Activated CD4-positive, alpha-beta T cell treated with anti-CD3 and anti-CD28 coated beads for 36 hours (primary cell): ENCODE data around the gene NPB. TPM values are rescaled to one million over a fixed set of nuclear protein-coding genes. Genes with fewer than 3 reads are reported as not detected.

Source experiments
- ATAC-seq: fragments of 200-7000 bp; cut with Tn5 transposase; one replicate; pipeline ENCODE4 v1.10.0; 2021; ENCODE audit warnings: mild to moderate bottlenecking, moderate library complexity
- CTCF ChIA-PET: fragments of 350-600 bp; sonication (Branson Sonifier 250); formaldehyde crosslinking; loops from one replicate; lab custom pipeline; 2021; ENCODE audit warnings: antibody characterized with exemption; lab: Charles Lee
- POLR2A ChIA-PET: fragments of 350-600 bp; sonication (Branson Sonifier 250); formaldehyde crosslinking; loops from one replicate; lab custom pipeline; 2021; ENCODE audit warnings: antibody characterized with exemption, inconsistent platforms; lab: Charles Lee
- DNase-seq: peaks from one replicate; pipeline ENCODE4 v3.0.0-alpha.2; 2020
- H3K27ac Mint-ChIP-seq: one replicate; pipeline ENCODE4 v1.8.0; 2021; ENCODE audit warnings: mixed read lengths
- H3K27me3 Mint-ChIP-seq: one replicate; pipeline ENCODE4 v1.8.0; 2021; ENCODE audit warnings: mixed read lengths
- H3K36me3 Mint-ChIP-seq: one replicate; pipeline ENCODE4 v1.8.0; 2021; ENCODE audit warnings: low read depth, mixed read lengths
- H3K4me1 Mint-ChIP-seq: one replicate; pipeline ENCODE4 v1.8.0; 2021; ENCODE audit warnings: mixed read lengths
- H3K4me3 Mint-ChIP-seq: one replicate; pipeline ENCODE4 v1.8.0; 2021; ENCODE audit warnings: mild to moderate bottlenecking, moderate library complexity, mixed read lengths
- H3K9me3 Mint-ChIP-seq: one replicate; pipeline ENCODE4 v1.8.0; 2021; ENCODE audit warnings: low read depth, mixed read lengths
- intact Hi-C, 2 experiments: fragments of 100-400 bp; cut with DNase I in 1 of 2; cut with micrococcal nuclease in 1 of 2; formaldehyde crosslinking; loops; one replicate each; pipeline versions ENCODE4 v1.14.2 to v1.15.1; 2022 to 2024; cut with DNase I, micrococcal nuclease
- total RNA-seq, 2 experiments: library from RNA; stranded (reverse); gene quantifications; one replicate each; pipeline ENCODE4 v1.2.3, GENCODE V29; 2021

Gene NPB
- total RNA-seq, 2 experiments from 2014 or later = 0.14 TPM; not detected in 1

DNA sequence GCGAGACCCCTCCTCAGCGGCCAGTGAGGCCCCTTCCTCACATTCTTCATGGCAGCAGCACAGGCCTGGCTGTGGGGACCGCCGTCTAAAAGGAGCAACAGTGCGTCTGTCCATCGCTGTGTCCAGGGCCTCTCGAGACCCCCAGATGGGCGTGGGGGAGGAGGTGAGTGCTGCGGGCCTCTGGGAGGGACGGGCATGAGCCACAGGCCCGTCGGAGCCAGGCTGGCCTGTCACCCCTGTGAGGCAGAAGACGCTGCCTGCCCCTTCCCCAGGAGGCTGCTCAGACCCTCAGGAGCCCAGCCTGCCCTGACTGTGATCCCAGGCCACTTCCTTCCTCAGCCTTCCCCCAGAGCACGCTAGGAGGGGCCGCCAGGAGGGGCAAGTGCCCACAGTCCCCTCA lies 37.2 kb downstream of the NPB start:
- ATAC-seq (no peak), DNase-seq (no peak)
- Mint-ChIP-seq H3K27me3 (peaks cover 5% of the 10 kb centered on the region), H3K27ac (no peak overlapping the region), H3K4me3 (no peak overlapping the region), H3K4me1 (peaks cover 10% of the 10 kb centered on the region), H3K36me3 (peaks cover 12% of the 10 kb centered on the region), H3K9me3 (no peaks in the 10 kb centered on the region)
- ChIA-PET POLR2A (interaction anchor here (1.0 kb wide), 1 partner anchor 9 kb away, joined by 3 read pairs; no protein-coding TSS in a partner anchor), CTCF (no interaction called here)
- intact Hi-C loops = loop anchor here in 1 of 2 experiments (5.0 kb wide), 1 partner anchor 107 kb away; the partner anchor contains the start of gene MCRIP1

DNA sequence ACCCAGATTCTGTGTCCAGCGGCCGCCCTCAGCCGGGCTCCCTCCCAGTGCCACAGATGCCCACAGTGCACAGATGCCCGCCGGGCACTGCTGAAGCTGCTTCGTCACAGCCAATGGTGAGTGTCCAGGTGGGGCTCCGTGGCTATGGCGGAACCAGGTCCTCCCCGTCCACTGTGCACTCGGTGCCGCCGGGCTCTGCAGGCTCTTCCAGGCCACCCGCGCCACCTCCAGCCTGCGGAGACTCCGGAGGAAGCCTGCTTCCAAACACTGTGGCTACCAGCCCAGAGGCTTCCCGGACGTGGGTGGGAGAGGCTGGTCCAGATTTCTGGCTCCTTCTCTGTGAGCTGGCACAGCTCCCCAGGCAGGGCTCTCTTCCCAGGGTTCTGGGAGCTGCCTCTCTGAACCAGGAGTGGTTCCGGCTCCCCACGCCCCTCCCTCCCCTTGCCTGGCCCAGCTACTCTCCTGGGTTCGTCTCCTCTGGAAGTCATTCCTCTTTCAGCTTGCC lies 37.9 kb downstream of the NPB start:
- no peak for ATAC-seq
- no peaks in the 10 kb centered on the region for H3K9me3 Mint-ChIP-seq
- H3K27me3 Mint-ChIP-seq = peaks cover 5% of the 10 kb centered on the region
- H3K4me3 Mint-ChIP-seq = no peak overlapping the region
- H3K36me3 Mint-ChIP-seq = peaks cover 10% of the 10 kb centered on the region
- no peak for DNase-seq
- CTCF ChIA-PET = interaction anchor here (0.6 to 1.0 kb wide), 2 partner anchors 12 to 101 kb away, joined by 3 read pairs; no protein-coding TSS in a partner anchor
- POLR2A ChIA-PET = no interaction called here
- no peak overlapping the region for H3K27ac Mint-ChIP-seq
- peaks cover 10% of the 10 kb centered on the region for H3K4me1 Mint-ChIP-seq
- intact Hi-C loops = loop anchor here in 1 of 2 experiments (5.0 kb wide), 1 partner anchor 108 kb away; the partner anchor contains the start of gene MCRIP1

DNA sequence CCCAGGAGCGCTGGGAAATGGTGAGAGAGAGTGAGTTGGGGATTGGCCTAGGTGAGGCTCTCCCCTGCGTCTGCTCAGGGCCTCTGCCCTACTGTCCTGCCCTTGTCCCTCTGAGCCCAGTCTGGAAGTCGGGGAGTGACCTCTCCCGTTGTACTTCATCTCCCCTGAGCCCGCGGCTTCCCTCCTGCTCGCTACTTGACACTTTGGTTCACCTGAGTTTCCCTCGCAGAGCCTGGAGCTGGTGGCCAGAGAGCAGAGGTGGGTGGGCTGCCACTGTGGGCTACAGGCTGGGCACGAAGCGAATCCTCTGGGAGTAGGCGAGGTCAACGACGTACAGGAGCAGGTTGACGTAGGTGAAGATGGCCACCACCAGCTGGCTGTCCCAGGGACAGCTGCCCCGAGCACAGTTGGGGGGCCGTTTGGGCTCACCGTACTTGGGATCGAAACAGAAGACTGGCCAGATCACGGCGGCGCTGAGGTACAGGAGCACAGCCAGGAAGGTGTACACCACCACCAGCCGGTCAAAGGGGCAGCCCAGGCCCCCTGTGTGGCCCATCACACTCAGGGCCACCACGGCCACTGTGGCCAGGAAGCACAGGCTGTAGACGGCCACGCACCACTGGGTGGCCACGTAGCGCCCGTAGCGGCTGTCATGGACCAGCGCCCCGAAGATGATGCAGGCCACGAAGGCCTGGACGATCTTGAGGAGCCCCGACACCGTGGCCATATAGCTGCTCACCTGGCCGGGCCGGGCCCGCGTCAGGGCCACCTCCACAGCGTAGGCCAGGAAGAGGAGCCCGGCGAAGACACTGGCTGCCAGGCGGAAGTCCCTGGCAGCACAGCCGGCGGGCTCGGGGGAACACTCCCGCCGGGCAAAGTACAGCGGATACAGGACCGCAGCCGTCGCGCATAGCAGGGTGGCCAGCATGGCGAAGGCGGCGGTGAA lies 38.8 kb downstream of the NPB start:
- Mint-ChIP-seq H3K36me3 (peaks cover 2% of the 10 kb centered on the region), H3K27ac (no peak overlapping the region), H3K4me1 (peaks cover 7% of the 10 kb centered on the region), H3K27me3 (peaks cover 5% of the 10 kb centered on the region), H3K4me3 (no peak overlapping the region), H3K9me3 (no peaks in the 10 kb centered on the region)
- ChIA-PET CTCF (interaction anchor here (1.0 kb wide), 1 partner anchor 100 kb away, joined by 3 read pairs; no protein-coding TSS in a partner anchor), POLR2A (interaction anchor here (0.6 kb wide), 1 partner anchor 82 kb away, joined by 3 read pairs; the partner anchor contains the start of gene LRRC45)
- ATAC-seq (no peak), DNase-seq (no peak)
- intact Hi-C loops = no loop called here

DNA sequence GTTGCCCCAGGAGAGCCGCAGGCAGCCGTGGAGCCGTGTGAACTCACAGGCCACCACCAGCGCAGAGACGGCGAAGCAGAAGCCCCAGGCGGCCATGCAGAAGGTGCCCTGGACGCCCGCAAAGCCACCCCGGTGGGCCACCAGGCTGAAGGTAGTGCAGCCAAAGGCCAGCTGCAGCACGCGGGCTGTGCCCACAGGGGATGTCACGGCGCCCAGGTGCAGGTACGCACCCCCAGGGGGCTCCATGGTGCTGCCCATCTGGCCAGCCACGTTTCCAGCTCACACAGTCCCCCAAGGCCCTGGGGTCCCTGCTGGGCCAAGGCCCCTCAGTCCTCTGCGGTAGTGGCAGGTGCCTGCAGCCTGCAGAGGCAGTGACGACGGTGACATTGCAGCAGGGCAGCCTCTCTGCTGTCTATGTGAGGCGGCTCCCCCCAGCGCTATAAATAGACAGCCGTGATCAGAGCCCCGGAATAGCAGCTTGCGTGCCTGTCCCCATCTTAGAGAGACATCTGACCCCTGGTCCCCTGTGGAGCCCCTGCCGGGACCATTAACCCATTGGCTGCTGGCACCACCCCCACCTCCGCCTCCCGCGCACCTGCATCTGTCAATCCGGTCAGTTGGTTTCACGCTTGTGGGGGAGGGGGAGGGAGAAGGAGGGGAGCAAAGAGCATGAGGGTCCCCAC lies 39.6 kb downstream of the NPB start:
- H3K4me3 Mint-ChIP-seq = no peak overlapping the region
- H3K36me3 Mint-ChIP-seq = no peaks in the 10 kb centered on the region
- DNase-seq (no peak), ATAC-seq (no peak)
- peaks cover 5% of the 10 kb centered on the region for H3K4me1 Mint-ChIP-seq
- intact Hi-C loops = no loop called here
- peaks cover 5% of the 10 kb centered on the region for H3K27me3 Mint-ChIP-seq
- no peak overlapping the region for H3K27ac Mint-ChIP-seq
- ChIA-PET CTCF (no interaction called here), POLR2A (interaction anchor here (0.6 kb wide), 2 partner anchors 48 to 82 kb away, joined by 3 read pairs; partner anchors contain the start of gene LRRC45)
- H3K9me3 Mint-ChIP-seq = no peaks in the 10 kb centered on the region

DNA sequence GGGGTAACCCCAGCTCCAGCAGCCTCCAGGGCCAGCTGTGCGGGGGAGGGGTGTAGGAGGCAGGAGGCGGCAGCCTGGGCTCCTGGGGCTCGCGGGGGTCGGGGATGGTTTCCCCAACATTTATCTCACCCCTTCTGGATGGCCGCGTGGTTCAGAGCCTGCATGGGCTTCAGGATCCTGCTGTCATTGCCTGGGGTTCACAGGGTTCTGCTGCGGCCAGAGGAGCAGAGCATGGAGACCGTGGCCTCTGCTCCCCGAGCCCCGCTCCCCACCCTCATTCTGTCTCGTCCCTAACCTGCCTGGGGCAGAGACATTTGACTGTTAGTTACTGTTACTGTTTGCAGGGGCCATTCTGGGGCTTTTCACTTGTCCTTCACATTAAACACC lies 40.1 kb downstream of the NPB start:
- no peaks in the 10 kb centered on the region for H3K36me3 Mint-ChIP-seq
- H3K9me3 Mint-ChIP-seq = no peaks in the 10 kb centered on the region
- DNase-seq = no peak
- ATAC-seq = no peak
- H3K27ac Mint-ChIP-seq = no peak overlapping the region
- POLR2A ChIA-PET = no interaction called here
- CTCF ChIA-PET = no interaction called here
- peaks cover 5% of the 10 kb centered on the region for H3K27me3 Mint-ChIP-seq
- intact Hi-C loops = no loop called here
- peaks cover 5% of the 10 kb centered on the region for H3K4me1 Mint-ChIP-seq
- H3K4me3 Mint-ChIP-seq = no peak overlapping the region

DNA sequence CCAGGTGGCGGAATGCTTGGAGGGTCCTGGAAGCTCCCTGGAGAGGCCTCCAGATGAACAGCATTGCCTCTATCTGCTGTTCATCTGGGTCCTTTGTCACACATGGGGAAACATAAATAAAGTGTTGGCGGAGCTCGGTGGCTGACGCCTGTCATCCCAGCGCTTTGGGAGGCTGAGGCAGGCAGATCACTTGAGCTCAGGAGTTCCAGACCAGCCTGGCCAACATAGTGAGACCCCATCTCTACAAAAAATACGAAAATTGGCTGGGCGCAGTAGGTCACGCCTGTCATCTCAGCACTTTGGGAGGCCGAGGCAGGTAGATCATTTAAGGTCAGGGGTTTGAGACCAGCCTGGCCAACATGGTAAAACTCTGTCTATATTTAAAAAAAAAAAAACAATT lies 42.8 kb downstream of the NPB start:
- POLR2A ChIA-PET = interaction anchor here (0.6 kb wide), 1 partner anchor 551 kb away, joined by 10 read pairs; no protein-coding TSS in a partner anchor
- no peak overlapping the region for H3K27ac Mint-ChIP-seq
- H3K27me3 Mint-ChIP-seq = peaks cover 5% of the 10 kb centered on the region
- H3K9me3 Mint-ChIP-seq = no peaks in the 10 kb centered on the region
- no peaks in the 10 kb centered on the region for H3K36me3 Mint-ChIP-seq
- CTCF ChIA-PET = interaction anchor here (0.8 kb wide), 1 partner anchor 38 kb away, joined by 3 read pairs; no protein-coding TSS in a partner anchor
- intact Hi-C loops = no loop called here
- DNase-seq (no peak), ATAC-seq (no peak)
- no peaks in the 10 kb centered on the region for H3K4me1 Mint-ChIP-seq
- H3K4me3 Mint-ChIP-seq = no peak overlapping the region

DNA sequence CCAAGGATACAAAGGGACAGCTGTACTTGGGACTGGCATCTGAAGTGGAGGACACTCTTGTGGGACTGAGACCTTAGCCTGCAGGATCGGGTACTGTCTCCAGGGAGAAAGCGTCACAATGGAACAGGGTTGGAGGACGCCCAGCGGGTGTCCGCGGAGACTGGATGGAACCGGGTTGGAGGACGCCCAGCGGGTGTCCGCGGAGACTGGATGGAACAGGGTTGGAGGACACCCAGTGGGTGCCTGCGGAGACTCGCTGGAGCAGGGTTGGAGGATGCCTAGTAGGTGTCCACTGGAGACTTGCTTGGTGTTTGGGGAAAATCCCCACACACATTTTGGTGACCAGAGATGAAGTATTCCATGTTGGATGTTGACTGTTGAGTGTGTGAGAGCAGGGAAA lies 45.2 kb downstream of the NPB start, which contains the start of gene MYADML2:
TSS of gene MYADML2 (minus strand) at position 45 of the 400 bp plus-strand sequence. CDS start 5,492 bp downstream, outside the sequence.
- DNase-seq (no peak), ATAC-seq (no peak)
- H3K4me1 Mint-ChIP-seq = peaks cover 2% of the 10 kb centered on the region
- H3K27ac Mint-ChIP-seq = no peak within 1 kb of the TSS
- POLR2A ChIA-PET = no interaction called here
- no peaks in the 10 kb centered on the region for H3K9me3 Mint-ChIP-seq
- H3K36me3 Mint-ChIP-seq = no peaks in the 10 kb centered on the region
- CTCF ChIA-PET = no interaction called here
- intact Hi-C loops = no loop called here
- H3K27me3 Mint-ChIP-seq = peaks cover 4% of the 10 kb centered on the region
- H3K4me3 Mint-ChIP-seq = no peak within 1 kb of the TSS

DNA sequence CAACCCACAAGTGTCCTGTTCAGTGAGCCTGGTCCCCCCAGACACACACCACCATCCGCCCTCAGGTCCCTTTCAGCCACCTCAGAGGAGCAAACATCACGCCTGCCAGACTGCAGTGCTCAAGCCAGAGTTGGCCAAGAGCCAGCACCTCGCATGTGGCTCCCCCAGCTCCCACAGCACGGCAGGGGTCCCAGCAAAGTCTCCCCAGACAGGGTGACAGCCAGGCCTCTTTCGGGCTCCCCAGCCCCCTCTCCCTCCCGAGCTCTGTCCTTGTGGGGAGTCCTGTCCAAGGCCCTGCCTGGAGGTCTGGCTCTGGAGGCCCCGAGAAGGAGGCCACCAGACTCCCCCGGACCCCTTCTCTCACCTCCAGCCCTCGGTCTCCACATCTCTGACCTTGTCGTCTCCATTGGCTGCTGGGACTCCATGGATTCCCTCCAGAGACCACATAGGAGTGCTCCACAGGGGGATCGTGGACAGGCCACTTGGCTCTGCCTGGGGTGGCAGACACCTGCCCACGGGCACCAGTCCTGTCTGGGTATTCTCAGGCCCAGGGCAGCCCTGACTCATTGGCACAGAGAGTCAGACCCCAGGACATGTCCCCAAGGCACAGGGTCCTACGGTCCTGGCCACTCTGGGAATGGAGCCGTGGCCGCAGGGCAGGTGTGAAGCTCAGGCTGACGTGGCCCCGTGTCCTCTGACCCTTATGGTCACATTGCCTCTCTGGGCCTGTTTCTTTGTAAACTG lies 46.8 kb downstream of the NPB start:
- intact Hi-C loops = no loop called here
- CTCF ChIA-PET = no interaction called here
- no peak overlapping the region for H3K27ac Mint-ChIP-seq
- H3K9me3 Mint-ChIP-seq = no peaks in the 10 kb centered on the region
- H3K4me1 Mint-ChIP-seq = peaks cover 2% of the 10 kb centered on the region
- POLR2A ChIA-PET = interaction anchor here (0.6 kb wide), 1 partner anchor 396 kb away, joined by 3 read pairs; the partner anchor contains the start of gene FAAP100
- no peak overlapping the region for H3K4me3 Mint-ChIP-seq
- DNase-seq (no peak), ATAC-seq (no peak)
- H3K27me3 Mint-ChIP-seq = peaks cover 2% of the 10 kb centered on the region
- H3K36me3 Mint-ChIP-seq = no peaks in the 10 kb centered on the region

DNA sequence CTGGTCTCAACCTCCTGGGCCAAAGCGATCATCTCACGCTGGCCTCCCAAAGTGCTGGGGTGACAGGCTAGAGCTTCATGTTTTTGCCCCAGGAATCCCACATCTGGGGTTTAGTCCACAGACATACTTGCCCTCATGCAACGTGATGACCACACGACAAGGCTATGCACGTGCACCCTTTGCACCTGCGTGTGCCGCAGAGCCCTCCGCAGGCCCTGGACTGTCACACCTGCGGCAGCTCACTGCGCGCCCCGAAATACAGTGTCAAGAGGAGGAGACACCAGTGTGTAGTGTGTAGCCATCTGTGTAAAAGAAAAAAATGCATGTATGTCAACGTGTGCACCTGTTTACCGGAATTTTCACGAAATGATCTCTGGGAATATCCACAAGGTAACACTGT lies 48.5 kb downstream of the NPB start:
- DNase-seq (no peak), ATAC-seq (no peak)
- Mint-ChIP-seq H3K27me3 (peaks cover 2% of the 10 kb centered on the region), H3K36me3 (no peaks in the 10 kb centered on the region), H3K4me3 (no peak overlapping the region), H3K4me1 (peaks cover 2% of the 10 kb centered on the region), H3K27ac (no peak overlapping the region), H3K9me3 (no peaks in the 10 kb centered on the region)
- intact Hi-C loops = no loop called here
- ChIA-PET POLR2A (no interaction called here), CTCF (interaction anchor here (0.9 kb wide), 1 partner anchor 9 kb away, joined by 4 read pairs; no protein-coding TSS in a partner anchor)

DNA sequence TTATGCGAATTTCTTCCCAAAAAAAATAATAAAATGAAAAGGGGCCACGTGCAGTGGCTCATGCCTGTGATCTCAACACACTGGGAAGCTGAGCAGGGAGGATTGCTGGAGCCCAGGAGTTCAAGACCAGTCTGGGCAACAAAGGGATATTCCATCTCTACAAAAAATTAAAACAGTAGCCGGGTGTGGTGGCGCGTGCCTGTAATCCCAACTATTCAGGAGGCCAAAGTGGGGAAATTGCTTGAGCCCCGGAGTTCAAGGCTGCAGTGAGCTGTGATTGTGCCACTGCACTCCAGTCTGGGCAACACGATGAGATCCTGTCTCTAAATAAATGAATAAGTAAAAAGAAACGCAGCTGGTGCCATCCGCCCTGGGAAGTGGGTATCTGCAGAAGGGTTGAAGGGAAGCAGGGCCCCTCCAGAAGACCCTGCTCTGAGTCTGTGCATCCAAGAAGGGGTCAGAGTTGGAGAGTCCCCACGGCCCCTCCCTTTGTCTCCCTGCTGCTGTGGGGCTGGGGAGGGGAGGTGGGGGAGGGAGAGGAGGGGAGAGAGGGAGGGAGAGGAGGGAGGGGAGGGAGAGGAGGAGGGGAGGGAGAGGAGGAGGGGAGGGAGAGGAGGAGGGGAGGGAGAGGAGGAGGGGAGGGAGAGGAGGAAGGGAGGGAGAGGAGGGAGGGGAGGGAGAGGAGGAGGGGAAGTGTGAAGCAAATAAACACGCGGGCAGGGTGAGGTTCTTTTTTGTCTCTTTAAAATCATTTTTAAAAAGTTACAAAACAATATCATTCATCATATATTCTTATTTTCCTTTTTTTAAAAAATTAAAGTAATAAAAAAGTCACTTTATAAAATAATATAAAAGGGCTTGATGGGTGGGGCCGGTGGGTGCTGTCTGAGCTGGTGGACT lies 50.0 kb downstream of the NPB start:
- POLR2A ChIA-PET = interaction anchor here (0.5 kb wide), 1 partner anchor 80 kb away, joined by 4 read pairs; no protein-coding TSS in a partner anchor
- CTCF ChIA-PET = no interaction called here
- no peak for DNase-seq

More for the DNA sequence above, 50.0 kb downstream of the NPB start:
- H3K9me3 Mint-ChIP-seq = no peaks in the 10 kb centered on the region
- H3K4me1 Mint-ChIP-seq = peaks cover 2% of the 10 kb centered on the region
- no peak overlapping the region for H3K4me3 Mint-ChIP-seq
- no peaks in the 10 kb centered on the region for H3K36me3 Mint-ChIP-seq
- no peak overlapping the region for H3K27ac Mint-ChIP-seq
- peaks cover 2% of the 10 kb centered on the region for H3K27me3 Mint-ChIP-seq
- intact Hi-C loops = no loop called here
- no peak for ATAC-seq
